ENCODE data around the gene ALDH1L1. TPM values are rescaled to one million over a fixed set of nuclear protein-coding genes. Genes with fewer than 3 reads are reported as not detected.

Gene ALDH1L1
- total RNA-seq, 1 experiment from 2014 or later: 50.0 TPM

DNA sequence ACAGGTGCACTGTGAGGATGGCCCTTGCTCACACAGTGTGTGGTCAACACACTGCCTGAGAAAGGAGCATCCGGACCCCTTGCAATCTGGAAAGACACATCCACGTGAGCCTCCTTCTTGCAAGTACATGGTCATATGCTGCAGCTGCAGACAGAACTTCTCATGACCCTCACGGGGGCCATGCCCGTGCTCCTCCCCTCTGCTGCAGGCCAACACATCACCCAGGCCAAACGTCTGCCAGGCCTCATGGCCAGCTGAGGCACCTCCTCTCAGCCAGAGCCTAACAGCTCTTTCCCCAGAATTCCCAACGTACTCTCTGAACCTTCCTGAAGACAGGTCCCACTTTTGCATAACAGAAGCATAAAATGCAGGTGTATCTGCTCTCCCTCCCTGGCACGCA lies 121.7 kb downstream of the ALDH1L1 start:
- Histone ChIP-seq H3K4me2 (no peak overlapping the region), H3K4me1 (replicated peaks; ENCODE audit: insufficient read depth) (peaks cover 9% of the 10 kb centered on the region; the same call in 1 of the 2 replicates), H3K27me3 (ENCODE audit: insufficient read depth, low read depth) (no peaks in the 10 kb centered on the region), H3K4me3 (no peak overlapping the region), H2AFZ (no peak overlapping the region), H3K27ac (no peak overlapping the region), H3F3A (ENCODE audit: insufficient read depth, low read depth) (no peaks in the 10 kb centered on the region), H4K20me1 (ENCODE audit: insufficient read depth) (no peaks in the 10 kb centered on the region), H3K9me2 (ENCODE audit: insufficient read depth) (no peaks in the 10 kb centered on the region), H3K36me3 (ENCODE audit: low read depth) (no peaks in the 10 kb centered on the region), H3K9me3 (ENCODE audit: insufficient read depth, low read depth) (no peaks in the 10 kb centered on the region), H3K79me2 (ENCODE audit: low read depth) (no peaks in the 10 kb centered on the region)
- intact Hi-C loops (cut with micrococcal nuclease; ENCODE audit: unreplicated experiment): no loop called here
- TF ChIP-seq, protein P1, sequence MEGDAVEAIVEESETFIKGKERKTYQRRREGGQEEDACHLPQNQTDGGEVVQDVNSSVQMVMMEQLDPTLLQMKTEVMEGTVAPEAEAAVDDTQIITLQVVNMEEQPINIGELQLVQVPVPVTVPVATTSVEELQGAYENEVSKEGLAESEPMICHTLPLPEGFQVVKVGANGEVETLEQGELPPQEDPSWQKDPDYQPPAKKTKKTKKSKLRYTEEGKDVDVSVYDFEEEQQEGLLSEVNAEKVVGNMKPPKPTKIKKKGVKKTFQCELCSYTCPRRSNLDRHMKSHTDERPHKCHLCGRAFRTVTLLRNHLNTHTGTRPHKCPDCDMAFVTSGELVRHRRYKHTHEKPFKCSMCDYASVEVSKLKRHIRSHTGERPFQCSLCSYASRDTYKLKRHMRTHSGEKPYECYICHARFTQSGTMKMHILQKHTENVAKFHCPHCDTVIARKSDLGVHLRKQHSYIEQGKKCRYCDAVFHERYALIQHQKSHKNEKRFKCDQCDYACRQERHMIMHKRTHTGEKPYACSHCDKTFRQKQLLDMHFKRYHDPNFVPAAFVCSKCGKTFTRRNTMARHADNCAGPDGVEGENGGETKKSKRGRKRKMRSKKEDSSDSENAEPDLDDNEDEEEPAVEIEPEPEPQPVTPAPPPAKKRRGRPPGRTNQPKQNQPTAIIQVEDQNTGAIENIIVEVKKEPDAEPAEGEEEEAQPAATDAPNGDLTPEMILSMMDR (conservative IDR thresholded peaks at IDR 0.05): no peak
- TF ChIP-seq EZH2 (IDR thresholded peaks at IDR 0.05; ENCODE audit: low read depth): no peak
- CTCF ChIA-PET: interaction anchor here (0.6 kb wide), 1 partner anchor 42 kb away, joined by 3 read pairs; no protein-coding TSS in a partner anchor
- no peak for DNase-seq
- BruUV-seq (replicated peaks): no TSS peak
- POLR2A ChIA-PET (ENCODE audit: unreplicated experiment): no interaction called here

DNA sequence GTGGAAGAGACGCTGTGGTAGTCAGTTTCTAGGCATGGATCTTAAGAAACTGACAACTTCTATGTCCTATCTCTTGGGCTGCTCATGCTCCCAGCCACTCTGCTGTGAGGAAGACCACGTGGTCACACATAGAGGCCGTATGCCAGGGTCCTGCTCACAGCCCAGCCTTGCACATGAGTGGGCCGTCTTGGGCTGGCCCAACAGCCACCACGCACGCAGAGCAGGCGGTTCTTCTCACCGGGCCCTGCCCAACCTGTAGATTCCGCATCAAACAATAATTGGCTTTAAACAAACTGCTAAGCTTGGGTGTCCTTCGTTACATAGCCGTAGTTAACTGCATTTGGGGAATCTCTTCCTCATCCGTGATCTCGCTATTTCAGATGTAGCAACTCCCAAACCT lies 122.5 kb downstream of the ALDH1L1 start:
- no peak for TF ChIP-seq EZH2 (IDR thresholded peaks at IDR 0.05; ENCODE audit: low read depth)
- TF ChIP-seq, protein P1 (conservative IDR thresholded peaks at IDR 0.05): no peak

DNA sequence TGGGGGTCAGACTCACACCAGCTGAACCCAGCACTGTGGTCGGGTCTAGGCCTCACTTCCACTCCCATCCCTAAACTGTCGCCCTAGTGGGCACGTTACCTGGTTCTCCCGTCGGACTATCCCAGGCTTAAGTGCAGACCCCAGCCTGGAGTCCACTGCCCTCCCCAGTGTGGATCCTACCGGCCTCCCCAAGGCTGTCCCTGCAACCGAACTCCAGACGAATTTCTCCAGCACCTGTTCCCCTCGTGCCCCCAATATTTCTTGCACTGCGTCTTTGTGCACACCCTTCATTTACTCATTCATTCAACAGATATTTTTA lies 122.9 kb downstream of the ALDH1L1 start:
- intact Hi-C loops (cut with micrococcal nuclease; ENCODE audit: unreplicated experiment): loop anchor here (1.0 kb wide), 1 partner anchor 24 kb away; no protein-coding TSS in a partner anchor
- H3K4me3 ChIP-seq: no peak overlapping the region
- H3F3A ChIP-seq (ENCODE audit: insufficient read depth, low read depth): no peaks in the 10 kb centered on the region
- no peaks in the 10 kb centered on the region for H3K36me3 ChIP-seq (ENCODE audit: low read depth)
- no peak overlapping the region for H3K4me2 ChIP-seq
- ChIA-PET POLR2A (ENCODE audit: unreplicated experiment) (interaction anchor here (0.6 to 0.7 kb wide), 2 partner anchors 26 to 150 kb away, joined by 3 to 4 read pairs; no protein-coding TSS in a partner anchor), CTCF (no interaction called here)
- H3K27me3 ChIP-seq (ENCODE audit: insufficient read depth, low read depth): no peaks in the 10 kb centered on the region
- TF ChIP-seq, protein P1 (conservative IDR thresholded peaks at IDR 0.05): no peak
- TF ChIP-seq EZH2 (IDR thresholded peaks at IDR 0.05; ENCODE audit: low read depth): no peak
- H3K27ac ChIP-seq: no peak overlapping the region
- no peak overlapping the region for H2AFZ ChIP-seq
- H3K79me2 ChIP-seq (ENCODE audit: low read depth): no peaks in the 10 kb centered on the region
- peaks cover 9% of the 10 kb centered on the region; the same call in 1 of the 2 replicates for H3K4me1 ChIP-seq (replicated peaks; ENCODE audit: insufficient read depth)
- H3K9me3 ChIP-seq (ENCODE audit: insufficient read depth, low read depth): no peaks in the 10 kb centered on the region
- H3K9me2 ChIP-seq (ENCODE audit: insufficient read depth): no peaks in the 10 kb centered on the region
- BruUV-seq (replicated peaks): no TSS peak
- DNase-seq: no peak
- H4K20me1 ChIP-seq (ENCODE audit: insufficient read depth): no peaks in the 10 kb centered on the region

More for the DNA sequence above, 122.5 kb downstream of the ALDH1L1 start:
- H3K36me3 ChIP-seq (ENCODE audit: low read depth): no peaks in the 10 kb centered on the region
- CTCF ChIA-PET: interaction anchor here (0.6 kb wide), 1 partner anchor 43 kb away, joined by 3 read pairs; no protein-coding TSS in a partner anchor
- peaks cover 9% of the 10 kb centered on the region; the same call in 1 of the 2 replicates for H3K4me1 ChIP-seq (replicated peaks; ENCODE audit: insufficient read depth)
- TSS peak; percentile 29 for BruUV-seq (replicated peaks)
- no peaks in the 10 kb centered on the region for H3F3A ChIP-seq (ENCODE audit: insufficient read depth, low read depth)
- no peaks in the 10 kb centered on the region for H4K20me1 ChIP-seq (ENCODE audit: insufficient read depth)
- intact Hi-C loops (cut with micrococcal nuclease; ENCODE audit: unreplicated experiment): loop anchor here (1.0 kb wide), 1 partner anchor 23 kb away; no protein-coding TSS in a partner anchor
- H3K27ac ChIP-seq: no peak overlapping the region
- H3K27me3 ChIP-seq (ENCODE audit: insufficient read depth, low read depth): no peaks in the 10 kb centered on the region
- DNase-seq: no peak
- H3K4me3 ChIP-seq: no peak overlapping the region
- no peak overlapping the region for H3K4me2 ChIP-seq
- H3K79me2 ChIP-seq (ENCODE audit: low read depth): no peaks in the 10 kb centered on the region
- POLR2A ChIA-PET (ENCODE audit: unreplicated experiment): interaction anchor here (0.6 kb wide), 1 partner anchor 21 kb away, joined by 3 read pairs; no protein-coding TSS in a partner anchor
- no peaks in the 10 kb centered on the region for H3K9me2 ChIP-seq (ENCODE audit: insufficient read depth)
- H3K9me3 ChIP-seq (ENCODE audit: insufficient read depth, low read depth): no peaks in the 10 kb centered on the region
- no peak overlapping the region for H2AFZ ChIP-seq
